Caki2 (cell line): ENCODE data around the gene ETF1. TPM values are rescaled to one million over a fixed set of nuclear protein-coding genes. Genes with fewer than 3 reads are reported as not detected.
A peak's percentile ranks its signal among the peaks of the same experiment; 100 is the strongest.
"Not testable (repeated sequence)": the region's sequence is repeated elsewhere in the genome, so short reads cannot be mapped to it uniquely, and the experiment has no call there.

ENCODE experiments used
- DNase-seq: peaks from one replicate; pipeline ENCODE4 v3.0.0-alpha.2; 2015; ENCODE audit warnings: low read depth
- in situ Hi-C: cut with HindIII; loops from 2 replicates; pipeline ENCODE4 v1.10.0; 2016; ENCODE audit warnings: low sequenced_read_pairs, low pct_unique_long_range_greater_than_20kb, mixed read lengths
- total RNA-seq: library from RNA; depleted of rRNA; stranded (reverse); fragments of >200 nt; shearing (Covaris generic); gene quantifications from 2 replicates; pipeline ENCODE4 v1.2.3, GENCODE V29; 2014; ENCODE audit warnings: low replicate concordance

The ETF1 gene
- total RNA-seq, 1 experiment from 2014 or later, result 68.5 TPM

GRCh38 chr5:138503487-138504270 lies 39.4 kb downstream of the ETF1 start:
- in situ Hi-C loops, result no loop called here

GRCh38 chr5:138502521-138502920 lies 40.5 kb downstream of the ETF1 start:
- in situ Hi-C loops, result no loop called here
- DNase-seq, result no peak

More at GRCh38 chr5:138503487-138504270, 39.4 kb downstream of the ETF1 start:
- DNase-seq, result peak; percentile 44

GRCh38 chr5:138502121-138502520 lies 40.9 kb downstream of the ETF1 start:
- in situ Hi-C loops, result no loop called here

DNA sequence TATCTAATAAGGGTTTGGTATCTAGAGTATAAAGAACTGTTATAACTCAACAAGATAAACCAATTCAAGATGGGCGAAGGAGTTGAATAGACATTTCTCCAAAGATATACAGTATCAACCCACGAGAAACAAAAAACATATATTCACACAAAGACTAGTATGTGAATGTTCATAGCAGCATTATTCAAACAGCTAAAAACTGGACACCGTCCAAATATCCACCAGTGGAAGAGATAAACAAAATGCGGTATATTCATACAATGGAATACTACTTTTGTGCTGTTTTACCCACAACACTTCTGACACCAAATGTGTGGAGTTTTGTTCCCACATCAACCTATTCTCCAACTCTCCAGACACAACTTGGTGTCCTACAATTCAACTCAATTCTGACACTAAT lies 44.7 kb downstream of the ETF1 start:
- in situ Hi-C loops, result no loop called here
- no peak for DNase-seq

More at GRCh38 chr5:138502121-138502520, 40.9 kb downstream of the ETF1 start:
- no peak for DNase-seq

DNA sequence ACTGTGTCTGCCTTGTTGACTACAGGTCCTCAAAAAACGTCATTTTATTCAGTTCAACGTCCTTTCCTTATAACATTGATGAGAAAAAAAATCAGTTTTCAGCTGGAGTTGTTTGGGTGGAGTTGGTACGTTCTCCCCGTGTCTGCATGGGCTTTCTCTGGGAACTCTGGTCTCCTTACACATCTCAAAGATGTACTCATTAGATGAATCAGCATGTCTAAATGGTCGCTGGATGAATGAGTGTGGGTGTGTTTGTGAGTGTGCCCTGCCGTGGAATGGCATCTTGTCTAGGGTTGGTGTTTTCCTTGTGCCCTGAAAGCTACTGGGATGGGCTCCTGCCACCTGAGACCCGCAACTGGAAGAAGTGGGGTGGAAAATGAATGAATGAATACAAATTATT lies 47.7 kb downstream of the ETF1 start:
- DNase-seq, result no peak
- in situ Hi-C loops, result no loop called here

GRCh38 chr5:138492560-138493045 lies 50.4 kb downstream of the ETF1 start:
- no peak for DNase-seq
- in situ Hi-C loops, result no loop called here

DNA sequence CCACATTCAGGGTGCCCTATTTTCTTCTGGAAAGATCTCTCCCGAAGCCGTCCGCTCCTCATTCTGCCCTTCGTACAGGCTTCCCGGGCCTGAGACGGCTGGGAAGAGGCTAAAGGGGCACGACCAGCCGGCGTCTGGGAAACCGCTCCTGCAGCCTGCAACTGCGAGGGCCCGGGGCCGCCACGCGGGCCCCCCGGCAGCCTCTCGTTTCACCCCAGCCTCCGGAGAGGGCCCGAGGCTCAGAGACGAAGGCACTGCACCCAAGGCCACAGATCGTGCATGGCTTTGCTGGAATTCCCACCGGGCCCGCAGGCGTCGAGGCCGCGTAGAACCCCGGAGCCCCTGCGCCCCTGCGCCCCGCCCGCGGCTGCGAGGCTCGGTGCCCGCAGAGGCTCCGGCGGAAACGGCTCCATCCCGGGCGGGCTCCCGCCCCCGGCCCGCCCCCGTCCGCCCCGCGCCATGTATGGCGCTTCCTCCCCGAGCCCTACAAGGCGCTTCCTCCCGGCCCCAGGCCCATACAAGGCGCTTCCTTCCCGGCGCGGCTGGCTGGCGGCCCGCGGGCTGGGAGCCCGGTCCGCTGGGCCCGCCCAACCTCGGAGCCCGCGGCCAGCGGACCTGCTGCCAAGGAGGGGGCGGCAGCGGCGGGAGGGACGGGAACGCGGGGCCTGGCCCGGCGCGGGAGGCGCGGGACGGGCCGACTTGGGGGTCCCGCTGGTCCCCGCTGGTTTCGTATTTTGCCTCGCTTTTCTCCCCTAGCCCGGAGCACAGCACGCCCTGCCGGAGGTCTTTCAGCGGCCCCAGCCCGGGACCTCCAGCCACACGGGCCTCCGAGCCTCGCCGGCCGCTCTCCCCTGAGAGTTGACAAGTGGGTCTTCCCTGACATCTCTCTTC lies 51.1 kb downstream of the ETF1 start:
- in situ Hi-C loops, result no loop called here
- DNase-seq, result peak; percentile 66

DNA sequence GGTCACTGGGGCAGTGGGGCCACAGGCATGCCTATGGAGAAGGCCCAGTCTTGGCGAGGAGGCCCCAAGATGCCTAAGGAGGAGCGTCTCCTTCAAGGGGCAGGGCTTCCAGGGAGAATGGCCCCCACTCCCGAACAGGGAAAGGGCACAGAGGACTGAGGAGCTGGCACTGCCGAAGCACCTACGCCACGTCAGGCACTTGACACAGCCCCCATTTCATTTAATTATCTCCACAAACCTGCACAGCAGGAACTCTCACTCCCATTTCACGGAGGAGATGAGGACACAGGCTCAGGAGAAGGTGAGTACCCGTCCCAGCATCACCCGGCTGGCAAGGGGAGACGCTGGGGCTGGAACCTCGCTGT lies 51.8 kb downstream of the ETF1 start:
- in situ Hi-C loops, result no loop called here

DNA sequence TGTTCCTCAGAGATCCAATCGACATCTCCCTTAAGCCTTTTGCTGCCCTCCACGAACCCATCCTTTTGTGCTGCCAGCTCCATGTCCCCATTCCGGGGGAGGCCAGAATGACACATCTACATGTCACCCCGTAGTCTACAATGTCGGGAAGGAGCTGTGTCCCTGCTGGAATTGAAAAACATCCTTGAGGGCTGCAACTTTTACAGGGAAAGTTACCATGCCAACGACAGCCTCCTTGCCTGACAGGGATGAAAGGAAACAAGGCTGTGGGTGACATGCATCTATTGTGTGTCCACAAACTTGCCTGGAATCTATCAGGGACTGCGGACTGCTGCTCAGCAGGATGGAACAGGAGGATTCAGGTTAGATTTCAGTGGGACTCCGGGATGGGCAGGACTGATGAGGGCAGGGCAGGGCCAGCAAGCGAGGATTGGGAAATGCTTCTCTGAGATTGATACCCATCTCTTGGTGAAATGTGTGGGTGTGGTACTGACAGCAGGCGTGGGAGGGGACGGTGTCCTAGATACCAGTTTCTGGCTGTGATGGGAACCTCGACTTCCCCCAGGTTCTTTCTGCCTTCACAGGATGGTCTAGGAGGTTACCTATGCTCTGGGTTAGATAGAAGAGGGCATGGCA lies 52.3 kb downstream of the ETF1 start:
- in situ Hi-C loops, result no loop called here
- DNase-seq, result no peak

More for the DNA sequence above, 51.8 kb downstream of the ETF1 start:
- no peak for DNase-seq

GRCh38 chr5:138489683-138490061 lies 53.4 kb downstream of the ETF1 start:
- in situ Hi-C loops, result no loop called here
- no peak for DNase-seq

GRCh38 chr5:138488481-138488945 lies 54.5 kb downstream of the ETF1 start:
- DNase-seq, result no peak
- in situ Hi-C loops, result no loop called here

- in situ Hi-C loops, result no loop called here
Measured at GRCh38 chr5:138482638-138483037, 60.4 kb downstream of the ETF1 start.

GRCh38 chr5:138476918-138477317 lies 66.1 kb downstream of the ETF1 start:
- in situ Hi-C loops, result no loop called here
- no peak for DNase-seq

More at GRCh38 chr5:138482638-138483037, 60.4 kb downstream of the ETF1 start:
- no peak for DNase-seq

DNA sequence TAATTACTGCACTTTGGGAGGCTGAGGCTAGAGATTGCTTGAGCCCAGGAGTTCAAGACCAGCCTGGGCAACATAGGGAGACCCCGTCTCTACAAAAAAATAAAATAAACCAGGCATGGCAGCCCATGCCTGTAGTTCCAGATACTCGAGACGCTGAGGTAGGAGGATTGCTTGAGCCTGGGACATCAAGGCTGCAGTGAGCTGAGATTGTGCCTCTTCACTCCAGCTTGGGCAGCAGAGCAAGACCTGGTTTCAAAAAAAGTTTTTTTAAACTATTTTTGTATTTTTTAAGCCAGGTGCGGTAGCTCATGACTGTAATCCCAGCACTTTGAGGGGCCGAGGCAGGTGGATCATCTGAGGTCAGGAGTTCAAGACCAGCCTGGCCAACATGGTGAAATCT lies 69.9 kb downstream of the ETF1 start:
- in situ Hi-C loops, DNase-seq: not testable (repeated sequence)

DNA sequence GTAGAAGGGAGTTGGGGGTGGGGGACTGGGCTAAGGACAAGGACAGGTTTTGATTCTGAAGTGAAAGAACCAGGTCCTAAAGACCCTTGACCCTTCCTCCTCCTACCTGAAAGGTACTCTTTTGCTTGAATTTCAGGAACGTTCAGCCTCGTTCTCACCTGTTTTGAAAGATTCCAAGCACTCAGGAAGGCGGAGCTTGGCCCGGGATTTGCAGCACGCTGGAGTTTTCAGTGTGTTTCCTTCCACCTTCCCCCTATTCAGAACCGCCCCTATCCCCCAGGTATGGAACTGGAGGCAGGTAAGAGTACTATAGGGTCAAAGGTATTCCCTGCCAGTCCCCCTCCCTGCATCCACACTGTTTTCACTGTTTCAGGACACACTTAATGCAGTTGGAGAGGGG lies 70.7 kb downstream of the ETF1 start:
- no peak for DNase-seq
- in situ Hi-C loops, result no loop called here

- in situ Hi-C loops, result no loop called here
- DNase-seq, result no peak
Measured at GRCh38 chr5:138471052-138471361, 72.0 kb downstream of the ETF1 start.

- no peak for DNase-seq
- in situ Hi-C loops, result no loop called here
Measured at GRCh38 chr5:138470322-138471051, 72.5 kb downstream of the ETF1 start.
